ENCODE results near the gene KRT15. TPM values are rescaled to one million over a fixed set of nuclear protein-coding genes. Genes with fewer than 3 reads are reported as not detected.

Gene KRT15
- total RNA-seq, 1 experiment from 2014 or later: 0.55 TPM

- TF ChIP-seq, protein P1, sequence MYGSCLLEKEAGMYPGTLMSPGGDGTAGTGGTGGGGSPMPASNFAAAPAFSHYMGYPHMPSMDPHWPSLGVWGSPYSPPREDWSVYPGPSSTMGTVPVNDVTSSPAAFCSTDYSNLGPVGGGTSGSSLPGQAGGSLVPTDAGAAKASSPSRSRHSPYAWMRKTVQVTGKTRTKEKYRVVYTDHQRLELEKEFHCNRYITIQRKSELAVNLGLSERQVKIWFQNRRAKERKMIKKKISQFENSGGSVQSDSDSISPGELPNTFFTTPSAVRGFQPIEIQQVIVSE (CRISPR knock-in tag; IDR thresholded peaks at IDR 0.05; ENCODE audit: borderline replicate concordance): no peak
- TF ChIP-seq ZBTB21 (CRISPR knock-in tag; IDR thresholded peaks at IDR 0.05; ENCODE audit: borderline replicate concordance) (no peak), EMX1 (CRISPR knock-in tag; IDR thresholded peaks at IDR 0.05) (no peak), TP53 (CRISPR knock-in tag; IDR thresholded peaks at IDR 0.05) (no peak), FOXK1 (CRISPR knock-in tag; IDR thresholded peaks at IDR 0.05) (no peak), HMGXB4 (CRISPR knock-in tag; IDR thresholded peaks at IDR 0.05) (no peak), CBFB (CRISPR knock-in tag; IDR thresholded peaks at IDR 0.05; ENCODE audit: low read depth) (no peak)
- TF ChIP-seq, protein P2, sequence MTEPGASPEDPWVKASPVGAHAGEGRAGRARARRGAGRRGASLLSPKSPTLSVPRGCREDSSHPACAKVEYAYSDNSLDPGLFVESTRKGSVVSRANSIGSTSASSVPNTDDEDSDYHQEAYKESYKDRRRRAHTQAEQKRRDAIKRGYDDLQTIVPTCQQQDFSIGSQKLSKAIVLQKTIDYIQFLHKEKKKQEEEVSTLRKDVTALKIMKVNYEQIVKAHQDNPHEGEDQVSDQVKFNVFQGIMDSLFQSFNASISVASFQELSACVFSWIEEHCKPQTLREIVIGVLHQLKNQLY (CRISPR knock-in tag; IDR thresholded peaks at IDR 0.05): no peak
Measured at GRCh38 chr17:41480581-41480980, 38.1 kb downstream of the KRT15 start (continued).

- TF ChIP-seq, protein P3, sequence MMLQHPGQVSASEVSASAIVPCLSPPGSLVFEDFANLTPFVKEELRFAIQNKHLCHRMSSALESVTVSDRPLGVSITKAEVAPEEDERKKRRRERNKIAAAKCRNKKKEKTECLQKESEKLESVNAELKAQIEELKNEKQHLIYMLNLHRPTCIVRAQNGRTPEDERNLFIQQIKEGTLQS (CRISPR knock-in tag; conservative IDR thresholded peaks at IDR 0.05): no peak
- TF ChIP-seq ZNF671 (CRISPR knock-in tag; IDR thresholded peaks at IDR 0.05): no peak
- TF ChIP-seq, protein P4, sequence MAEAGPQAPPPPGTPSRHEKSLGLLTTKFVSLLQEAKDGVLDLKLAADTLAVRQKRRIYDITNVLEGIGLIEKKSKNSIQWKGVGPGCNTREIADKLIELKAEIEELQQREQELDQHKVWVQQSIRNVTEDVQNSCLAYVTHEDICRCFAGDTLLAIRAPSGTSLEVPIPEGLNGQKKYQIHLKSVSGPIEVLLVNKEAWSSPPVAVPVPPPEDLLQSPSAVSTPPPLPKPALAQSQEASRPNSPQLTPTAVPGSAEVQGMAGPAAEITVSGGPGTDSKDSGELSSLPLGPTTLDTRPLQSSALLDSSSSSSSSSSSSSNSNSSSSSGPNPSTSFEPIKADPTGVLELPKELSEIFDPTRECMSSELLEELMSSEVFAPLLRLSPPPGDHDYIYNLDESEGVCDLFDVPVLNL (CRISPR knock-in tag; IDR thresholded peaks at IDR 0.05; ENCODE audit: borderline replicate concordance, low read depth): no peak
- TF ChIP-seq GTF2I (CRISPR knock-in tag; conservative IDR thresholded peaks at IDR 0.05): no peak
- TF ChIP-seq TP53 (CRISPR knock-in tag; IDR thresholded peaks at IDR 0.05): no peak
- no peak for TF ChIP-seq SP1 (CRISPR knock-in tag; conservative IDR thresholded peaks at IDR 0.05)
- TF ChIP-seq PRRX2 (CRISPR knock-in tag; IDR thresholded peaks at IDR 0.05): no peak
- no peak for TF ChIP-seq ZNF232 (CRISPR knock-in tag; IDR thresholded peaks at IDR 0.05)
- no peak for TF ChIP-seq CBFB (CRISPR knock-in tag; IDR thresholded peaks at IDR 0.05; ENCODE audit: low read depth)
- no peak for TF ChIP-seq SMAD3 (CRISPR knock-in tag; IDR thresholded peaks at IDR 0.05; ENCODE audit: borderline replicate concordance)
- no peak for TF ChIP-seq NFE2L1 (CRISPR knock-in tag; IDR thresholded peaks at IDR 0.05)
- ChIA-PET POLR2A (no interaction called here), CTCF (interaction anchor here (2.0 kb wide), 1 partner anchor 68 kb away, joined by 6 read pairs; no protein-coding TSS in a partner anchor)
- DNase-seq (ENCODE audit: low spot score) (no peak), ATAC-seq (no peak)
- Mint-ChIP-seq H3K36me3 (no peaks in the 10 kb centered on the region), H3K4me1 (no peaks in the 10 kb centered on the region), H3K4me3 (no peak overlapping the region), H3K9me3 (no peaks in the 10 kb centered on the region), H3K27me3 (ENCODE audit: low read depth) (peaks cover 5% of the 10 kb centered on the region; the same call in 1 of the 2 replicates), H3K27ac (no peak overlapping the region)
Measured at GRCh38 chr17:41480136-41480535, 38.6 kb downstream of the KRT15 start.

DNA sequence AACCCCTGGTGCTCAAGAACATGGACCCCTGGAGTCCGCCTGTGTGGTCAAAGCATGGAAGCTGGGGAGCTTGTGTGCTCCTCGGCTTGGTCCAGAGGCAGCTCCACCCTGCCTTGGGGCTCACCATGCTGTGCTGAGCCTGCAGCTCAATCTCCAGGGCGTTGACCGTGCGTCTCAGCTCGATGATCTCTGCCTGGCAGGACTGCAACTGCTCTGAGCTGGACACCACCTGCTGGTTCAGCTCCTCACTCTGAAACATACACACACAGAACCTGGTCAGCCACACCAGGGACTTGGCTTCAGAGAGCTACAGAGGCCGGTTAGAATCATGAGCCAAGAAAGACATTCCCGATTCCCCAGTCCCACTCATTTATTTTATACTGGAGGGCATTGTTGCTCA lies 40.5 kb downstream of the KRT15 start:
- DNase-seq (ENCODE audit: low spot score) (no peak), ATAC-seq (no peak)
- H3K4me3 Mint-ChIP-seq: no peak overlapping the region
- no peaks in the 10 kb centered on the region for H3K4me1 Mint-ChIP-seq
- TF ChIP-seq ZBTB21 (CRISPR knock-in tag; IDR thresholded peaks at IDR 0.05; ENCODE audit: borderline replicate concordance) (no peak), ZNF423 (CRISPR knock-in tag; IDR thresholded peaks at IDR 0.05) (no peak), RORB (CRISPR knock-in tag; IDR thresholded peaks at IDR 0.05) (no peak), MAX (CRISPR knock-in tag; IDR thresholded peaks at IDR 0.05) (no peak)
- no peaks in the 10 kb centered on the region for H3K9me3 Mint-ChIP-seq
- CTCF ChIA-PET: interaction anchor here (0.8 to 1.5 kb wide), 2 partner anchors 9 to 71 kb away, joined by 4 to 5 read pairs; no protein-coding TSS in a partner anchor
- no peaks in the 10 kb centered on the region for H3K36me3 Mint-ChIP-seq
- POLR2A ChIA-PET: interaction anchor here (0.5 kb wide), 1 partner anchor 31 kb away, joined by 3 read pairs; no protein-coding TSS in a partner anchor
- no peaks in the 10 kb centered on the region for H3K27me3 Mint-ChIP-seq (ENCODE audit: low read depth)
- no peak overlapping the region for H3K27ac Mint-ChIP-seq

Data from WTC11 (cell line).